Activated naive CD4-positive, alpha-beta T cell treated with Interleukin-2 at 50 U/mL for 16 hours (primary cell): ENCODE data around the gene RSPRY1.

Experiments used
- DNase-seq: peaks from one replicate; pipeline ENCODE4 v3.0.0-alpha.2; 2020

RSPRY1 gene

DNA sequence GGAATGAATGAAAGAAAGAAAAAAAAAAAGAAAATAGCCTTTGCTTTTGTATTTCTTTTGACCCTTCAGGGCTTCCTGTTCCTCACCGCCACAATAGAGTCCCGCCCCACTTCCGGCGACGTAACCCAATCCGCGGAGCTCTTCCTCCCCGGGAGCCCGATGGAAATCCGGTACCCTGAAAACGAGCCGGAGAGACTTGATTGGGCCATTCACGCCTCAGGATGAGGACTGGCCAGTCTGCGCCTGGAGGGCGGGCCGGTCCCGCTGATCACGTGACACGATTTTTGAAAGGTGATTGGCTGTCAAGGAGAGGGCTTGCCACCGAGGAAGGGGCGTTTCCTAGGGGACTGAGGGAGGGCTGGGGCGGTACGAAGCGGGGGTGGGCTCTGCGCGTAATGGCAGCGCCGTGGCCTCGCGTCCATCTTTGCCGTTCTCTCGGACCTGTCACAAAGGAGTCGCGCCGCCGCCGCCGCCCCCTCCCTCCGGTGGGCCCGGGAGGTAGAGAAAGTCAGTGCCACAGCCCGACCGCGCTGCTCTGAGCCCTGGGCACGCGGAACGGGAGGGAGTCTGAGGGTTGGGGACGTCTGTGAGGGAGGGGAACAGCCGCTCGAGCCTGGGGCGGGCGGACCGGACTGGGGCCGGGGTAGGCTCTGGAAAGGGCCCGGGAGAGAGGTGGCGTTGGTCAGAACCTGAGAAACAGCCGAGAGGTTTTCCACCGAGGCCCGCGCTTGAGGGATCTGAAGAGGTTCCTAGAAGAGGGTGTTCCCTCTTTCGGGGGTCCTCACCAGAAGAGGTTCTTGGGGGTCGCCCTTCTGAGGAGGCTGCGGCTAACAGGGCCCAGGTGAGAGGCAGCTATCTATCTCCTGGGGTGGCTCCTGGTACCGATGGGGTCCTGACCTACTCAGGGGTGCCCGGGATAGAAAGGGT lies at the start of gene RSPRY1, which contains the start of gene PSME3IP1:
Gene RSPRY1, plus strand, starts transcription at position 385 of the 927 bp plus-strand sequence. CDS start 18,330 bp downstream, outside the sequence.
Gene PSME3IP1, minus strand, starts transcription at position 95 of the 927 bp plus-strand sequence. CDS start 12,185 bp downstream, outside the sequence.
- peak; percentile 99 for DNase-seq

DNA sequence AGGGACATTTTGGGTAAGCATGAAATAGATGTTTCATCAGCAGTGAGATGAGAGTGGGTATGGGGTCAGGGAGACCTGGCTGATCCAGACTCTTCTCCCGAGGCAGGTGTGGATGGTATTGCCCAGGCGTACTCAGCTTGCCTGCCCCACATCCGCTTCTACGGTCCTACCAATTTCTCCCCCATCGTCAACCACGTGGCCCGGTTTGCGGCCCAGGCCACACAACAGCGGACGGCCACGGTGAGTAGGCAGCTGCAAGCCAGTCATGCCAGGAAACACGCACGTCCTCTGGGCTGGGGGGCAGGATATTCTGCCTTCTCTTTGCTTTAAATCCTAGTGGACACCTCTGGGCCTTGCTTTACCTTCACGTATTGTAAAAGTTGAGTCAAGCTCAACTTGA lies 49.1 kb upstream of the RSPRY1 start:
- DNase-seq: no peak

DNA sequence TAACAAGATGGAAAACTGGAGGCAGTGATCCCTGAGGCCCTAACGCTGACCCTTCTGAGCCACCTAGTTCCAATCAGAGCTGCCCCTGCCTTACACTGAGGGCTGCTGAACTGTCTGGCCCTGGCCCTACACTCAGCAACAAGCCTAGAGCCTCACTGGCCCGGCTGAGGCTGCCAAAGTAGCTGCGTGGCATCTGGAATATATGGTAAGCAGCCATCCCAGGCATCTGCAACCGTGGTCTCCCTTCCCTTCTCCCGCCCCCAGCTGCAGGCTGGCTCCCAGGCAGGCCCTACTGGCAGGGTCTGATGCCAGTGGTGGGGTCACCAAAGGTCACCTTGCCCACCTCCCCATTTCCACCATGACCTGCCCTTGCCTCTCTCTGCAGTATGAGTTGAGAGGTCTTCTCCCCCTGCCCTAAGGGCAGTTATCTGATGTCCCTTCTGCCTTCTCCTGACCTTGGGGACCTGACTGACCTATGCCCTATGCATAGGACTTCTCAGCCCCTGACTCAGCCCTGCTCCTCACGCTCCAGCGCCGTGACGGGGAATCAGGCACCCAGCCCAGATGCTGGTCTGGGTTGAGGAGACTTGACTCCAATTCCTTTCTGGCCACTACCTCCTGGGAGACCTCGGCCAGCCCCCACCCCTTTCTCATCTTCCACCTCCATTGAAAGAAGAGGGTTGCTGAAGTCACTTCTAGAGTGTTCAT lies 48.4 kb upstream of the RSPRY1 start:
- no peak for DNase-seq

DNA sequence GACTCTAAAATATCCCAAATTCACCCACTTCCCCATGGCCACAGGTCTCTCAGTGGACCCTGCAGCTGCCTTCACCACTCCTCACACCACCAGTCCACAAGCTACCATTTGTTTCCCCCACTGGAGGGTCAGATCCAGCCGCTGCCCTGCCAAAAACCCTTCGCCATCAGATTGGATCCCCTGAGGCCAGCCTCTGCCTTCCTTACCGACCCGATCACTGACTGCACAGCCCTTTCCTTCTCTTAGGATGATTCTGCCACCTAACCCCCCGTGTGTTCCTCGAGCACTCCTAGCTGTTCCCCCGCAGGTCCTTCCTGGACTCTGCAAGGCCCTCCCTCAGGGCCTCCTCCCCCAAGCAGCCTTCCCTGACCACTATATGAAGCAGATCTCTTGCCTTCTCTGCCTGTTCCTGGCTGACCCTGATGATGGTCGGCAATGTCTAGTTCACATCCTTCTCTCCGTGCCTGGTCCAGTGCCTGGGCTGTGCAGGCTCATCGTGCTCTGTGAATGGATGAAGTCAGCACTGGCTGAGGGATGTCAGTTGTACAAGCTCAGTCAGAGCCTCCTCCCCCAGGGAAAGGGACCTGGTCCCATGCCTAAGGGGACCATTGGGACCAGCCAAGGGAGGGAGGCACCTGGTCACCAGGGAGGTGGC lies 47.7 kb upstream of the RSPRY1 start:
- DNase-seq: no peak

DNA sequence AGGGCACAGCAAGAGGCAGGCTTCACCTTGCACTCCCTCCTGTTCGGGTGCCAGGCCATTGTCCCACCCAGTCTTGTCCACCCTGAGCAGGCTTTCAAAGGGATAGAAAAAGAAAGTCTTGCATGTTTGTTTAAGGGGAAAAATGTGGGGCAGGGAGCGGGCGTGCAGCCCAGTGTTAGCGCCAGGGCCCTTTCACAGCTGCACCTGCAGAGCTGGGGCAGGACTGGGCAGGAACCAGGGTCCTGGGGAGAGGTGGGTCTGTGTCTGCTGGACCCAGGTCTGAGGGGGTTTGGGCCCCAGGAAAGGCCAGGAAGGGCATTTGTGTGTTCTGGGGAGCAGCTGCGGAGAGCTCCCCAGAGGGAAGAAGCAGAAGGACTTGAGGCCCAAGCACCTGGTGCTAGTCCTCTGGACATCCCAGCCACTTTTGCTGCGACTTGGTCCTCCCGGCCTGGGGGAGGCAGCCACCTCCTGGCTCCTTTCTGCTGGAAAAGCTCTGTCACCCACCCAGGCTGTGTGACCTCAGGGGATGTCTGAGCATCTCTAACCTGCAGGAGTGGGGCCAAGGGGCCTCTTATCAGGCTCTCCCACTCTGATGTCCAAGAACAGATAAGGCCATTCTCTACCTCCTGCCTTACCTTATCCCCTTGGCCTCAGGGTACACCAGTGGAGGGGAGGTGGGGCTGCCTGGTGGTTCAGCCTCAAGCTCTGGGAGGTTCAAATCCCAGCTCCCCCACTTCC lies 45.0 kb upstream of the RSPRY1 start:
- no peak for DNase-seq

DNA sequence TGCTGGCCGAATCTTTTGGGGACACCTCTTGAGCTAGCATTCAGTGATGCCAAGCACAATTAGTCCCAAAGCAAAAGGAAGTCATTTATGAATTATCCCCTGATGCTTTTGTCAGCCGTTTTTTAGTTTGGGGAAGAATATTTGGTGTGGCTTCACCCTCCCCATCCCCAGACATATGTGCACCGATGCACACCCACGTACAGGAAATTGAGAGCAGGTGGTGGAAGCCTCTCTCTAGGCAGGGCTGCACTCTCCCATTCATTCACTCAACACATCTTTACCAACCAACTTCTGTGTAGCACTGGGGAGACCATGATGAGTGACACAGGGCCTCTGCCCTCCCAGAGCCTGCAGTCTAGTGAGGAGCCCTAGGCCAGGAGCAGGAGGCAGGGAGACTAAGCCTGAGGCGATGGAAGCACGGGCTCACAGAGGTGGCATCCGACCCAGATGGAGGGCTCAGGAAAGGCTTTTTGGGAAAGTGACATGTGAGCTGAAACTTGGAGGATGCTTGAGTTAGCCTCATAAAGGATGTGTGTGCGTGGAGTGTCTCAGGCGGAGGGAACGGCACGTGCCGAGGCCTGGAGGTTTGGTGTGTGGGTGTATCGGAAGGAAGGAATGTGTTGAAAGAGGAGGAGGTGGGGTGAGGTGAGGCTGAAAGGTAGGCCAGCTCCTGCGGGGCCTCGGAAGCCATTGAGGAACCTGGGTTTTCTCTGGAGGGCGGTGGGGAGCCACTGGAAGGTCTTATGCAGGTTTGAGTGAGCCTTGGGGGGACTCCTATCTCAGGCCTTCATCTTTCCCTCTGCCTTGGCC lies 44.1 kb upstream of the RSPRY1 start:
- DNase-seq: no peak

DNA sequence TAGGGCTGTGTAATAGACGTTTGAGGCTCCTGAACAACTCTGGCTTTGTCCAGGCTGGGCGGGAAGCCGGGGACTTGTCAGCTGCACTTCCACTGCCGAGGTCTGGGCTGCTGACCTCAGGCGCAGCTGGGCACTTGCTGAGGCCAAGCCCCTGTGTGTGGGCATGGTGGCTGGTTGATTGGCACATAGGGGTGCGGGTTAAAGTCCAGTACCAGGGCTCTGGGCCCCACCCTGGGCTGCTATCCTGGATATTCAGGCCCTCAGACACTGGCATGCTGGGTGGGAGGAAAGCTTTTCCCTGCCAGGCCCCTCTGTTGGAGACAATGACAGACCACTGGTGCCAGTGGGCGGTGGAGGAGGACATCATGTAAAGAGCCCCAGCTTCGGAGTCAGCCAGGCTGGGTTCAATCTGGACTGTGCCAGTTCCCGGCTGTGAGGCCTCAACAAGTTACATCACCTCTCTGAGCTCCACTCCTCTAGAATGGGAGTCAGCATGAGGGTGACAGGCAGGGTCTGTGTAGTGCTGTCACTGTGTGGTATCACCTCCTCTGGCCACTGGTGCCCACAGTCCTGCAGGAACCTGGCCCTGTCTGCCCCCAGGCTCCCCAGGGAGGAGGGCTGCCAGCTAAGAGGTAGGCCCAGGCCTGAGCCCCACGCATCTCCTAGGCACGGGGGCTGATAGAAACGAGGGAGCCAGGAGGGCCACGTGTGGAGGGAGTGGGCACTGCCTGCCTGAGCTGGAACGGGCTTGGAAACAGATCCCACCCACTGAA lies 42.8 kb upstream of the RSPRY1 start:
- no peak for DNase-seq

DNA sequence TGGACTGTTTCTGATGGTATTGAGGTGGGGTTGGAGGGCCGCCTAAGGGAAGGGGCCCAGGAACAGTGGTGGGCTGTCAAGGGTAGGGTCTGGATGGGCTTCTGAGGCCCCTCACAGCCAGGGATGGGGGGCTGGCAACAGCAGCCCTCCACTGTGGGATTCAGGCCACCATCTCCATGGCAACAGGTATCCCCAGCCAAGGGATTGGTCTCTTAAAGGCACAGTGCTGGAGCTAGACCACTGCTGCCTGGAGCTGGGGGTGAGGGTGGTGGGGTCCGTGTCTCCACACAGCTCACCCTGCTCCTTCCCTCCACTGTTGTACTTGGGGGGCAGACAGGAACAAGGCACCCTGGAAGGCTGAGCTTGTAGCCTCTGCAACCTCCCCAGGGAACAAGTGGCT lies 42.1 kb upstream of the RSPRY1 start:
- DNase-seq: no peak

DNA sequence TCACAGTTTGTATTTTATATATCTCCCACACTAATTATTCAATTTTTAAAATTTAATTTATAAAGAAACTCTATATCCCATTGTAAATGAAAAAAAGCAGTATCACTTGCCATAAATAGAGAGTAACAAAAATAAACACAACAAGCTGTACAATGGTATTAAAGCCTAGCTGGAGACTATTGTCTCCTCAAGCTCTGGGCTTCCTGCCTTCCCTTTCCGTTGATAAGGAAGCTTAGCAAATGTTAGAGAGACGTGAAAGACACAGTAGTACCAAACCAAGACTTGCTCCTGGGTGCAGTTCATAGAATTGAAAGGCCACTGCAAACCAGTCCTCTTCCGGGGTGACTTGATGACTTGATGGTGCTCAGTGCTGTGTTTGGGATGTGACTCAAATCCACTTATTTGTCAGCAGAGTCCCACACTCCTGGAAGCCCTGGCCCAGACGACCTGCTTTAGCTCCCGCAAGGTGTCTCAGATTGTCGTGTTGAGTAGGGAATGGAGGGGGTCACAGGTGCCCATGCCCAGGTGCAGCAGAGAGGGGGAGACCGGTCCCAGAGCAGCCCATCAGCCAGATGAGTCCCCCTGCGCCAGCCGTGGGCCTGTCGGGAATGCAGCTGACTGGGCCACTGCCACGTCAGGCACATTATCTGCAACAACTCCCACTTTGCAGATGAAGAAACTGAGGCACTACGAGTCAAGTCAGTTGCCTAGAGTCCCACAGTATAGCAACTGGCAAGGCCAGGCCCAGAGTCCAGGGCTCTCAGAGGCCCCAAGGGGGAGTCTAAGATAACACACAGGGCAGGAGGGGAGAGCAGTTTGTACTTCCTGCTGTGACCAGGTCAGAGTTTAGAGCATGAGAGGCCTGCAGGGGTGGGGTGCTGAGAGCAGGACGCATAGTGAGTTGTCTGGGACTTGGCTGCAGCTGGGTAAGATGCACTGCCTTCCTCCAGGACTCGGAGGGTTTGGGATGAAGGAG lies 40.8 kb upstream of the RSPRY1 start:
- DNase-seq: no peak

DNA sequence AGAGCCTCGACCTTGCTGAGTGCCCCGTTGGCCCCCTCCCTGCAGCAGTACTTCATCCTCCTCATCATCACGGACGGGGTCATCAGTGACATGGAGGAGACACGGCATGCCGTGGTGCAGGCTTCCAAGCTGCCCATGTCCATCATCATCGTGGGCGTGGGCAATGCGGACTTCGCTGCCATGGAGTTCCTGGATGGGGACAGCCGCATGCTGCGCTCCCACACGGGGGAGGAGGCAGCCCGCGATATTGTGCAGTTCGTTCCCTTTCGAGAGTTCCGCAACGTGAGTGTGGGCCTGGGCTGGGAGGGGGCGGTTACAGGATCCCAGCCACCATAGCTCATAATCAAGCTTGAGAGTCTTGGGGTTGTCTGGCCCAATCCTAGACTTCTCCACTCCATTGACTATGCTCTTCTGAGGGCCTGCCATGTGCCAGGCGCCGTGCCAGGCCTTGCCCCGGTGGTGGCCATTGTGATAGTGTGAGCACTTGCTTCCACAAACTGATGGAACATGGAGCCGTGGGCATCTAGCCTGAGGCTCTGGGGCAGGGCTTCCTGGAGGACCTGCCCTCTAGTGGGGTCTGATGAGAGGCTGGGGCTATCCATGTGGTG lies 40.0 kb upstream of the RSPRY1 start:
- DNase-seq: no peak

DNA sequence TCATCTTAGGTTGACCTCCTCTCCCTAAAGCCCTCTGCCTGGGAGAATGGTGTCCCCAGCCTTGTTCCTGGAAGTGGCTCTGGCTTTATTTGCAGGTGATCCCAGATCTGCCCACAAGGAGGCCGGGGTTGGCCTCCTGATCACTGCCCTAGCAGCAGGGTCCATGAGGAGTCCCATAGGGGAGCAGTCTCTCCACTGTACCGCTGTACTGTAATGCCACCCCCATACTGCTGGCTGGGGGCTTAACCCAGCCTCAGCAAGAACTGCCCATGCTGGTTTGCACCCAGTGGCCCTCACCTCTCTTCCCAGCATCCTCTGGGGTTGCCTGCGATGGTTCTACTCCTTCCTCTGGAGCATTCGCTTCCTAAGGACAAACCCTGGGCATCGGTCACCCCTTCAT lies 39.4 kb upstream of the RSPRY1 start:
- no peak for DNase-seq

DNA sequence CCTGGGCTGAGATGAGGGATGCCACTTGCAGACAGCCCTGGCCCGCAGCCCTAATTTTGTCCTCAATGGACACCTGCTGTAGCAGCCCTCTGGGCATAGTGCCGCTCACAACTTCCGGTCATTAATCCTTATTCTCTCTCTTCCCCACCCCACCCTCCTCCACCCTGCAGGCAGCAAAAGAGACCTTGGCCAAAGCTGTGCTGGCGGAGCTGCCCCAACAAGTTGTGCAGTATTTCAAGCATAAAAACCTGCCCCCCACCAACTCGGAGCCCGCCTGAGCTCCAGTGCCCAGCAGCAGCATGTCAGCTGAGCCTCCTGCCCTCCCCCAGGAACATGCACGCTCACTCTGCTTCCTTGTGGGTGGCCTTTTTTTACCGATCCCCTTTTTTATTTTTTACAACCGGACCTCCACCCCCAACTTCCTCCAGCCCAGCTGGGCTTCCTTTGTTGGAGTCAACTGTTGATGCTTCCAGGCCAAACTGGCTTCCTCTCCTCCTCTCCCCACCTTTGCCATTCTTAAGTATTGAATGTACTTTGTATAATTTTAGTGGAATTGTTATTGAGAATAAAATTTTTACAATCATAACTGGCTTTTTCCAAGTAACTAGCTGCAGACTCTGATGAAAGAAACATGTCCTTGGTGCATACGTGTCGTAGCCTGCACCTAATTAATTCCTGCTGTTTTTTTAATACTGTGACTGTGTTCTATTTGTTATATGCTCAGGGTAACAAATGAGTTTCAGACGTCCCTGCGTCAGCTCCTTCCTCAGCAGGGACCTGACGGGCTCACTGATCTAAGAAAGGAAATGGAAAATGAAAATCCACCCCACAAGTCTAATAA lies 38.5 kb upstream of the RSPRY1 start:
- no peak for DNase-seq

DNA sequence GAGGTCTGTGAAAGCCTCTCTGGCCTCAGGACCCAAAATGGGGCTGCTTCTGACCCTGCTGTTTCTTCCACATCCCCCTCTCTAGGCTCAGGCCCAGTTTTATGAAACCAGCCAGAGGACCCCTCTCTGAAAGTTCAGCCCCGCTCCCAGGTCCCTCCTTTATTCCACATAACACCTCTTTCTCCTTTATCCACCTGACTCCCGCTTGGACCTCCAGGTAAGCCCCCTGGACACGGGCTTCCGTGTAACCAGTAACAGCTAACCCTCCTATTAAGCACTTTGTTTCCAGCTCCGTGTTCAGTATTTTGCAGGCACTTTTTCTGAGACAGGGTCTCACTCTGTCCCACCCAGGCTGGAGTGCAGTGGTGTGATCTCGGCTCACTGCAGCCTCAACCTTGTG lies 37.6 kb upstream of the RSPRY1 start:
- no peak for DNase-seq

DNA sequence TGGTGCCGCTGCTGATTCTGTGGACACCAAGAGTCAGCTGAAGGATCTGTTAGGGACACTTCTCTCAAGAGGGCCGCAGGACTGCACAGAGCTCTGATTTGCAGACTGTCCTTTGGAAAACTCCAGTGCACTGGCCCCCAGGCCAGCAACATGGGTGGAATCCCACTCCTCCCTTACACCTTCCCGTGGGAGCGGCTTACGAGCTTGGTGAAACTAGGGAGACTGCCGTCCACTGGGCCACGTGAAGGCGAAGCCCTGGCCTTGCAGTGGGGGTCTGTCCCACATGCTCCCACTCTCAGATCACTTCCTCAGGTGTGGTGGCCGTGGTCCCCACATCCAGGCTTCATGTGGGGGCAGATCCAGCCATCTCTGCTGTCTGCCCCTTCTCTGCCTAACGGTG lies 36.7 kb upstream of the RSPRY1 start:
- DNase-seq: no peak

DNA sequence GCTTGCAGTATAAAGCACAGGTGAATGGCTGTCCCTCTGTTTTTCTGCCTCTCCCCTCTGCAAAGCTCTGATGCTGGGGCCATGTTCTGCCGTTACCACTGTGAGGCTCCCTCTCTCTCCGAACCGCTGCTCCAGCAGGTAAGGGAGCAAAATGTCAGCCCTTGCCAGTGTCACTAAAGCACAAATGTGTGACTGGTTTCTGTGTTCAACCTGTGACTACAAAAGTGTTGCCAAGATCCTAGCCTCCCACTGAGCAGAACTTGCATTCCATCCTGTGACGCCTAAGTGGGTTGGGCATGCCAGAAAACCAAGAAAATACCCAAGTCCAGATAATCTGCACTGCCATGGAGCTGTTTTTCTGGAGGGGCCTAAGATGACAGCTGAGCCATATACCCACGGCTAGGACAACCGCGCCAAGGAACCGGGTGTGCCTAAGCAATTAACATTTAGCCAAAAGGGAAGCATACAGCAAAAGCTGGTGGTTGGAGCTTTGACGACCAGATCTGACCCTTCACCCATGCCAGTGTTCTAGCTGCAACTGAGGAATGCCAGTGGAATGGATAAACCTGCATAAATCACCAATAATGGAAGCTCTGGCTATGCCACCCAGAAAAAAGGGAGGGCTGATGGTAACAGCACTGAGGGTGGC lies 35.3 kb upstream of the RSPRY1 start:
- DNase-seq: no peak

DNA sequence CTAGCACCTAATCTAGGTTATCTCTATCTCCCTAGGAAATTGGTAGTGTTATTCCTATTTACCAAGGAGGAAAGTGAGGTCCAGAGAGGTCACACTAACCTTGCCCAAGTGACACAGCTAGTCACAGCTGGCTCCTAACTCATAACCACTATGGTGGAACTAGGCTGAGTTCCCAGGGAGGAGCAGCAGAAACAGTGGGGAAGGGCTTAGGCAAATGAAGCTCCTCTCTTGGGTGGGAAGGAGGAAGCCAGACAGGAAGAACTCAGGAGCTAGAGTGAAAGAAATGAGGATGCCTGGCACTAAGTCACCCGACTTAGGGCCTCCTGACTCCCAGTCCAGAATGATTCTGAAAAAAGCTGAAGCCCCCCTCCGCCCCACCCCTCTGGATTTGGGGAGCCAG lies 34.8 kb upstream of the RSPRY1 start:
- DNase-seq: no peak
